Stimulated activated CD8-positive, alpha-beta memory T cell treated with anti-CD3 and anti-CD28 coated beads, Interleukin-4, amount 100 ng/mL, for 4 hours (primary cell): Measurements from ENCODE around the gene NEDD9.

Experiments used
- DNase-seq, 2 donors: peaks; one replicate each; pipeline ENCODE4 v3.0.0-alpha.2; 2020; ENCODE audit warnings: low read depth in 2 of 2, low spot score in 1 of 2

Gene NEDD9

DNA sequence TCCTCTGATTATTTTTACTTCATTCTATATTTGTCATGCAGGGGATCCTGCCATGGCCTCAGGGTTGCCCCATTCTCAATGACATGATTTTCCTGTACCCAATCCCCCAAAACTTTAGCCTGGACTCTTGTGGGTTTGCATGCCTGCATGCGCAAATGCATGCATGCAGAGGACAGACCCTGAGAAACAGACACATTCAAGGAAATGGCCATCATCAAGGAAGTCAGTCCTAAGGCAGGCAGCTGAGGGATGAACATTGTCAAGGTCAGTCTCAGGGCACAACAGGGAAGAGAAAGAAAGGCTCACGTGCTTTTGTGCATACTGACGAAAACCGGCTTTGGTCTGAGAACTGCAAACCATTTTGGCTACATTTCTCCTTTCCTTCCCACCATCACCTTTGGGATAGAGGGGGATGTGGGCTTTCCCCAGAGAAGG is 13.1 kb downstream of the NEDD9 start:
- no peak for DNase-seq

DNA sequence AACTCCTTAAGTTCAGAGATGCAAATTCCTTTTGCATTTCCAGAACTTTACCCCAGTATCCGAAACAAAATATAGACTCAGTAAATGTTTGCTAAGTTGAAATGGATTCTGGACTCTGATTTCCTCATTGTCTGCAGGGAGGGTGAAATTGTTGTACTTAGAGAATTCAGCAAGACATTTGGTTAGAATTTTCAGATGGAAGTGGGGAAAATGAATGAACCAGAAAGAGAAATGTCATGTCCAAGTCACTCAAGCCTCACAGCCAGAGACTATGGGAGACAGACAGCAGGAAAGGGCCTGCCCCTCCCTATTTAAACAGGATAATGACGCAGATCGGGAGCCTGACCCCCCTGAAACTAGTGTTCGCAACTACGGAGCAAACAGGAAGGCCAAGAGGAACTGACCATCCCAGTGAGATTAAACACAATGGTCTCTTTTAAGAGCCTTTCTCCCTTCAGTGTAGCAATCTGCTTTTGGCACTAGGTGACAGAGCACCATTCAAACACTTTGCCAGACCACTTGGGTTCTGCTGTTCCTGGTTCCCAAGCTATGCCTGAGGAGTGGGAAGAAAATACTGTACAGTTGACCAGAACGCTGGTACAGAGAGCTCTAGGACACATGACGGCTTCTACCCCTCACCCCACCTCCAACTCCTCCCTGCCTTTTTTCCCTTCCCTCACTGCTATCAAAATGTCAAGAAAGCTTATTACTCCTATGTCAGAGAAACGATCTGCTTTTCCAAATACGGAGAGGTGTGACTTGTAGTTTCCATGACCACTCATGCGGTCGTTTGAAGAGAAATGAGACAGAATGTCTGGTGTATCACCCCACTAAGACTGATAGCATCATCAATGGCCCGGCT is 13.7 kb downstream of the NEDD9 start:
- DNase-seq: no peak

DNA sequence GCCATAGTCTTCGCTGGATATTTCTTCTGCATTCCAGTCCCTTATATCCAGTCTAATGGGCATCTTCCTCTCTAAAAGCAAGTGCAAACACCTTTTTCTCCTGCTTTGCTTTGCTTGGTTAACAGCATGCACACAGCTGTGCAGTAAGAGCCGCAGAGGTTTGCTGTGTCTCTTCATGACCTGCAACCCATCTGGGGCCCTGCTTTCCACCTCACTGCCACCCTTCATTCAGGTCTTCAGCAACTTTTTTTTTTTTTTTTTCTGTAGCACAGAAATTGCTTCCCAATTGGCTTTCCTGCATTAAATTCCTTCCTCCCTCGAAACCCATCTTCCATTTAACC is 14.4 kb downstream of the NEDD9 start:
- DNase-seq: no peak

DNA sequence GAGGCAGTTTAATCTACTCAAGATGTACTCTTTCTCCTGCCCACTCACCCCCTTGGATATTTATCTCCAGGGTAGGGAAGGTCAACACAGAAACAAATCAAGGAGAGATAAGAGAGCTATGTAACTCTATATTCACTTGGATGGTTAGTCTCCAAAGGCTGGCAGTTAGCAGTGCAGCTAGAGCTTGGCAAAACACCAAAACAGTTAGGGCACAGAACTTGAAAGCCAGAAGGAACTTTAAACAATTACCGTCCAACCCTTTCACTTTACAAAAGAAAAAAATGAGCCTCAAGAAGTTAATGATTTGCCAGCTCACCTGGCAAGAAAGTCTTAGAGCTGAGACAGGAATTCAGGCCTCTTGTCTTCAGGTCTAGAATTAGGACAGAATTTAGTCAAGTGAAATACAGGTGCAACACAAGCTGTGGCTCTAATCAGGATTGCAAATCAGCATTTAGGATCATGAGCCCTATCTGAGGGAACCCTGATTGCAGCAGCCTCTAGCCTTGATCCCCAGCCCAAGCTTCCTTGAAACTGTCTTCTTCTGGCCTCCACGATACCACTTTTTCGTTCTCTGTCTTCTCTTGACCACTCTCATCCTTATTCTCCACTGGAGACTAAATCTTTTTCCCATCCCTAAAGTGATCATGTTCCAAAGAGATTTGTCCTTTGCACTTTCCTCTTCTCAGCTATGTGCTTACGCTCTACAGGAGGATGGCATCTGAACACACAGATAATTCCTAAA is 14.9 kb downstream of the NEDD9 start:
- DNase-seq: no peak

DNA sequence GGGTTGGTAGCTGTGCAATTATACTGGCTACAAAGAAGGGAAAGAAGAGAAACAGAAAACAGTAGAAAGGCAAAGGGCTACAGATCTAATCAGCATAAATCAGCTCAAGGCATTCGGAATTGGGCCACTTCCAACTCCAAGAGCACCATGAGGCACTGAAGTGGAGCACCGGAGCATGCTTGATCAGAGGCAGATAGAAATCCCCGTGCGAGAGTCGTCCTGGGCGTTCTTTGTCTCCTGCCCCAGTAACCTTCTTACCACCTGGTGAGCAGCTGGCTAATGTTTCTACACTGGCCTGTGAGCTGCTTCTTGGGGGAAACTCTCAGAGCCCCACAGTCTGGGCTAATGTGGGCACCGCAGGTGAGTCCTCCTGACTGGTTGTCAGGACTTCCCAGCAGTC is 16.7 kb downstream of the NEDD9 start:
- DNase-seq: no peak

DNA sequence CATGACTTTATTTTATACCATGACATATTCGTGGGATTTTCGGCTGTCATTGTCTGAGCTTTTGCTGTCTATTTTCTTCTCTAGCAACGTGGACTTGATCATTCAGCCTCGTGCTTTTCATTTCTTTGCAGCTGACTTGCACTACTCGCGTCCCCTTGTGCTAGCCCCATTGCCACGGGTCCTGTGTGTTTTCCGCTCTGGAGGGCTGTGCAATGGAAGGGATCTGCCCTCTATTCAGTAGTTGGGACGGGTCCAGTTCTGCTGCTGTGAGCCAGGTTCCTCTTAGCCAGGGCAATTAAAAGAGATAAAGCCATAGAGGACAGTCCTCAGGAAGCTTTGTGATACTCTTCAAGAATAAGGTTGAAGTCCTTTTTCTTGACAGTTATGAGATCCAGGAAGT is 17.6 kb downstream of the NEDD9 start:
- DNase-seq: no peak

DNA sequence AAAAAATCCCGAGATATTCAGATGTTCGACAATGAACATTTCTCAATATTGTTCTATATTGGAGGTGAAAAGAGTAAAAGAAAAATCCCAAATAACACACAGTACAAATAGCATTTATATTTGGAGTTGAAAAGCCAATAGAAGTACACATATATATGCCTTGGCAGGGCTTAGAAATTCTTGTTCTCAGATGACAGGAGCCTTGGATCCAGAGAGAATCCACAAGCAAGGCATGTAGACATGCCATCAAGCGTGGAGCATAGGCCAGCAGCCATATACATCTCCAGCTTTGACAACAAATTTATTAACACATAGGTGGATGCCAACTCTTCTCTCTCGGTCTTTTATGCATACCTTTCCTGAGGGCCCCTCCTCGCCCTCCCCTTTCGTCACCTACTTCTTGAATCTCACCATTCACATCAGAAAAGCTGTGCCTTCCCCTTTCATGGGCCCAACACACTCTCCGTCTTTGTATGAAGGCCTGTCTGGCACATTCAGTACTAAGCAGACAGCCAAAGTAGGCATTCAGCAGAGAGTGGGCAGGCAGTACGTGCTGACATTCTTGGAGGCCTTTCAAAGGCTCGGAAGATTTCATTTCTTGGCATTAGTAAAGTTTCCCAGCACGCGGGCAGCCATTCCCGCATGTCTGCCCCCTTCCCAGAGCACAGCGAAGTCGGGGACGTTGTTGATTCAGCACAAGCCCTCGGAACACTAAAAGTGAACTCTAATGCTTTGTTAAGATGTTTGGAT is 18.2 kb downstream of the NEDD9 start:
- no peak for DNase-seq

DNA sequence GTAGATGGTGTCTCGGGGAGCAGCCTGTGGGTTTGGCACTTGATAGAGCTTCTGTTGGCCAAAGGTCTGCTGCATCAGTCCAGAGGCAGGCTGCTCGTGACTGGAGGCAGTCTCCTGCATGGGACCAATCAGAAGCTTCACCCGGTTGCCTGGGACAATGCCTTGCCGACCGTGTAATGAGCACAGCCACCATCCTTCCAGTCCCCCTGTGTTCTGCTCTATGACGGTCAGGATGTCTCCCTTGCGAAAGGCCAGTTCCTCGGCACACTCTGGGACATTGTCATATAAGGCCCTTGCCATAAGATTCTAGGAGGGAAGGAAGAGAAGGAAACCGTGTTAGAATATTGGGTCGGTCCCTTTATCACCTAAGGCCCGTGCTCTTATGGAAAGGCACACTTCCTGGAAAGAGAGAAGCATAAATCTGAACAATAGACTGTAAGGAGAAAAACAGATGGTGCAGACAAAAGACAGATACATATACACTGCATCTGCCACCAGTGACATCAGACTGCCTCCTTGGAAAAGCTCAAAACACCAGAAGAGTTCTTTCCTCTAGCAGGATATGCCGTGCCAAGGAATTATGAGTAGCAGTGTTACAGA is 18.9 kb downstream of the NEDD9 start:
- DNase-seq: no peak

DNA sequence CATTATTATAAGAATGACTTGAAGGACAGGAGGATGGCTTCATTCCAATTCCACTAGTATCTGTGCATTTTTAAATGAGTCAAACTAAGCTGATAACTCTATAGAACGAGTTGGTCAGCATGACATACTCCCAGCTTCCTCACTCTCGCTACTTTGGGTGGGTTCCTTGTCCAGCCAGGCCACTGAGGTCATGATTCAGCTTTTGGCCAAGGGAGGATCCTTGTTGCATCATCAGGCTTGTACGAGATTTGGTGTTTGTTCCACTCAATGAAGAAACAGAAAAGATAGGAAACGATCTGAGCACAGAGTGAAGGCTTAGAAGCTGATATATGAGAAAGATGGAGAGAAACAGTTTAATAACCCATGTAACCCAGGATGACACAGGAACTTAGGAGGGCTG is 19.8 kb downstream of the NEDD9 start:
- DNase-seq: no peak

DNA sequence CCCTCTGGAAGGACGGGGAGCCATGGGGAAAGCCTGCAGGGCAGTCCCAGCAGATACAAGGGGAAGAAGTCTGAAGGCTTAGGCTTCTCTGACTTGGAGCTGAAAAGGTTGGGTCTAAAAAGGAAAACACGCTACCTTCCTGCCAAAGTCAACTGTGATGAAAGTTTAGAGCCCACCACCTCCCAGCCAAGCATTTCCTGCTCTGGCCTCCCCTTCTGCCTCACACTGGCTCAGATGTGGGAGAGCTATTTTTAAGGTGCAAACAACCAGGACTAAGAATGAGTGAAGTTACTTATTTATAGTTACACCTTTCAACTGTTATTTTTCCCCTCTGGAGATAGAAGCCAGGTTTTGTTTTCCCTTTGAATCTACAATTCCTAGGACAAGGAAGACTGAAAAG is 21.2 kb downstream of the NEDD9 start:
- DNase-seq: no peak

DNA sequence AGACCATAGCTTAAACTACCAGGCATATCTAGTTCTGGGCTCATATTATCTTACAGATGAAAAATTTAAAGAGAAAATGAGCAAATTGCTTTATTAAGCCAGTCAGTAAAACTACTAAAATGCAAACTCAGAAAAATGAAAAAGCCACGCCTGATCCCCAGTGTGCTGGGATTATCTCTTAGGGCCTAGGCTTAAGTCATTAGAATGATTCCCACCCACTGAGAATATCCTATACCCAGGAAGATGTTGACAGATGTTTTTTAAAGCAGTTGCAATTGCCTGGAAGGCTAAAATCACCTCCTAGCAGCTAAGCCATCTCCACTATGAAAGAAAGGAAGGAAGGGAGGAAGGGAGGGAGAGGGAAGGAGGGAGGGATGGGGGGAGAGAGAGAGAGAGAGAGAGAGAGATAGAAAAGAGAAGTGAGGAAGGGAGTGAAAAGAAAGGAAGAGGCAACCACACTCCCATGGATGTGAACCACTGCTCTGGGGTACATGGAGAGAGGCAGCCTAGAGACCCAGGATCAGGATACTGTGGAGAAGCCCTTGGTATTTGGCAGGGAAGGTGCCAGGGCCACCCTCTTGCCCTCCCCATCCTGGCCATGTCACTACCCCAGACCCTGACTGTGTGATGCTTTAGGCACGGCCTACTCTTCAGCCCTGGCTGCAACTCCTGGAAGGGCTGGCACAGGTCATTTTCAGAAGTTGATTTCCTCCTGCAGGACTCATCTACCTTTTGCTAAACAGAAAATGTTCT is 21.9 kb downstream of the NEDD9 start:
- no peak for DNase-seq

DNA sequence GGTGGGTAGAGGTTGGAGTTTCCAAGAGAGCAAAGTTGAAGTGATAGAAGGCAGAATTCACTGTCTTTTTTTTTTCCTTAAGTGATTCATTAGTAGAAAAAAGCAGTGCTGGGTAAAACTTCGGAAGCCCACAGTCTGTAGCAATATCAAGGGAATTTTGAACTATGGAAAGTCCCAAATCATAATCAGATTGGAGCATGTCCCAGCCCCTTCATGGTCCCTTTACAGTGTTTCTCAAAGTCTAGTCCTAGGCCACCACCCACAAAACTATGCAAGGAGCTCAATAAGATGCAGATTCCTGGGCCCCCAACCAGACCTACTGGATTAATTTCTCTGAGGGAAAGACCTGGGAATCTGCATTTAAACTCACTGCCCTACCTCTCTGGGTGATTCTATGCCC is 22.6 kb downstream of the NEDD9 start:
- DNase-seq: no peak

DNA sequence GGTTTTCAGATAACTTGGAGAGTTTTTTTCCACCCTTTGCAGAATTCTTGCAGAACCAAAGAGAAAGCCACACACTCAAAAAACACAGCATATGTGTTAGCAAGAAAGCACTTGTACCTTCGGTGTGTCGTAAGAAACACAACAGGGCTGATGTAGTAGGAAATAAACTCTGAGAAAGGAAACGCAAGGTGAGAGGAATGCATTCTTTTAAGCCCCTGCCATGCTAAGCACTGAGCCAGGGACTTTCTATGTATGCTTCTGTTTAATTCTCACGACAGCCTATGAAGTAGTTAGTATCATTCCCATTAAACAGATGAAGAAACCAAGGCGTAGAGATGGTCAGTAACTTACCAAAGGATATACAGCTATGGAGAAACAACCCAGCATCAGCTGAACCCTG is 23.1 kb downstream of the NEDD9 start:
- DNase-seq: no peak

DNA sequence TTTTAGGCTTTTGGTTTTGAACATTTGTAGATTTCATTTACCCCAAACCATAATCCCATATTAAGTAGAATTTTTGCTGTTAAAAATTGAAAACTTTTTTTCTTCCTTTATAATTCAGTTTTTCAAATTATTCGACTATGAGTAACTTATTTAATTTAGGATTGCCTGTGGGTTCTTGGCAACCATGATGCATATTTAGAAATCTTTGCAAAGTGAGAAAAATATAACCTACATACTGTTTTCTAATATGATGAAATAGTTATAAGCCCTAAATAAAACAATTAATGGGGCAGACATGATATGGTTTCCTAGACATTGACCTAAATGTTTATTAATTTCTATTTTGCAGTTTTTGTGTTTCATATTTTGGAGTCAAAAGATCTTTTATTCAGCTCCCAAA is 23.6 kb downstream of the NEDD9 start:
- DNase-seq: no peak

DNA sequence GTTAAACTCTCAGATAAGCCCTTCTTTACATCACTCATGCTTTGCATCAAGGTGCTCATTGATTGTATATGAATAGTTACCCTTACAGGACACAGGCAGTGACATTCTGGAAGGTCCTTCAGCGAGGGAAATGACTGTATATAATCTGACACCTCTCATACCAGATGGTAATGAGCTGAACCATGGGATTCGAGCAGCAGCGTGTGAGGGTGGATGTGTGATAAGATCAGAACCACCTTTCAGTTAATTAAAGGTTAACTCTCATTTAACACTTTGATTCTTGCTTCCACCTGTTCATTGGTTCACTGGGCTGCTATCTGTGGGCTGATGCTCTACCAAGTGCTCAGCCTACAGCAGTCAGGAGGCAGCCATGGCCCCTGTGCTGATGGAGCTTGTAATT is 24.2 kb downstream of the NEDD9 start:
- DNase-seq: no peak

DNA sequence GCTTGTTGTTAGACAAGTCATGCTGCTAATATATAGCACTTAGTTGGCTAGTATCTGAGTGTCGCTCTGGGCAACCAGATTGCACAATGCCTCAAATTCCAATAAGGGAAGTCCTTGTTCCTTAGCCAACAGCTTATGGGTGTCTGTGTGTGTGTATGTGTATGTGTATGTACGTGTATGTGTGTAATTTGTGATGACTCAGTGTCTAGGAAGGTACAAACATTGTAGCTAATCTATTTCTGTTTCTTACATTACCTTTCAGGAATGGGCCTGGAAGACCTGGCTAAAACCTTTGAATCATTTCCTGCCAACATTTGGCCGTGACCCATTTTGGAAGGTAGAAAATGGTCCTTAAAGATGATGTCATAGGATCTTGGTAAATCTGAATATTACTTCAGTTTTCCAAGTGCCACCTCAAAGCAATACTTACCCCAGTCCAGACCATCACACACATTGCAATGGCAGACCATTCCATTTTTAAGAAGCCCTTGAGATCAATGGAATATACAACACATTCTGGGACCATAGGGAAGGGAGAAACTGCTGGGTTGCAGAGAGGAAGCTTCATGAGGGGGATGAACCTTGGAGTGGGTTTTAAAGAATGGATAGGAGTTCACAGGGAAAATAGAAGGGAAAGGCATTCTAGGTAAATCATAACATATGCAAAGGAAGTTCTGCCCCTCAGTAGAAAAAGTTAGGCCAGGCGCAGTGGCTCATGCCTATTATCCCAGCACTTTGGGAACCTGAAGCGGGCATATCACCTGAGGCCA is 25.1 kb downstream of the NEDD9 start:
- no peak for DNase-seq

DNA sequence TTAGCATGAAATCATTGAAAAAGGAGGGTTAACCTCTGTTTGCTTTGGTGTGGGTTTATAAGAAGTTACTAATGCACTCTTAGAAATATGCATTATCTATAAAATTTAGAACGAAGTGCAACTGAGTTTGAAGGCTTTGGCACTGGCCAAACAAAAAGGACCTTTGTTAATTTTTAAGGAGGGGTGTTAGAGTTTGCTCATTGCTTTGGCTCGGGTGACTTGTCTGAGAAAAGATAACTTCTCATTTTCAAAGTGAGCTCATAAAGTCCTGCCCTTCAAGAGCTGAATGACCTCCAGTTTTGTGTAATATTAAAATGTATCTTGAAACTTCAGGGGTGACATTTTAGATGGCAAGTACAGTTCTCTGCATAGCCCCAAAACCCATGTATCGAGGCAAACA is 25.9 kb downstream of the NEDD9 start:
- DNase-seq: no peak

DNA sequence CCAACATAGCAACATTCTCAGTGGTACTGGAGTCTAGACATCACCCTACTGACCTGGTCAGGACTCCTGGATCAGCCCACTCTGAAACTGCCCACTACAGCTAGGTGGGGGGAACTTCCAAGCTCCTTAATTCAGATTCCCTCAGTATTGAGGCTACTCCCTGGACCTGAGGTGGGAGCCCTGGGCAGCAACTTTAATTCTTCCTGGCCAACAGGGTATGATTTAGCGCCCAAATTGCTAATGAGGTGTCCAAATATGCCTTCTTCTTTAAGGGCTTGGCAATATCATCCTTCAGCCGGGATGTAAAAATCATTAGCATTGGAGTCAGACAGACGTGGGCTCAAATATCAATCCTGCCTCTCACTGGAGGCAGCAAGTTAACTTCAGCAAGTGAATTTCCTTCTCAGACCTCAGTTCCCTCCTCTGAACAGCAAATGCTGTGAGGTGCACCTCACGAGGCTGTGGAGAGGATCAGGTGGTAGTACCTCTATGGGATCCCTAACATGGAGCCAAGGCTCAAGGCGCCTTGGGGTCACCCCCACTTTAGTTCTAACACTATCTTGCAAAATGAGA is 27.6 kb downstream of the NEDD9 start:
- no peak for DNase-seq

DNA sequence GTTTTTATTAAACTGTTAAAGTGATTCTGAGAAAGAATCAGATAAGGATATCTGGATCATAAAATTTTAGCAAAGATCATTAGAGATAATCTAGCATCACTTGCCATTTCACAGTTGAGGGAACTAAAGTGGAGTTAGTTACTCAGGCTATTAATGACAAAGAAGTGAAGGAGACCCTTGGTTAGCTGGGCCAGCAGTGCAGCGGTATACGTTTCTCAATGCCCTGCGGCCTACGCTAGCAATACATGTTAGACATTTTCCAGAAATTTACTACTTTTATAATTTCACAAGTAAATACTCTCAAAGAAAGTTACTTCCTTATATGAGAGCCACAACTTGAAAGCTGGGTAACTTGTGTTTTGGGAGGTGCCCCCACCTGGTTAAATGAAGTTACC is 28.5 kb downstream of the NEDD9 start:
- no peak for DNase-seq
